Type B pancreatic cell (in vitro differentiated cells): ENCODE data around the gene DAPK2. TPM values are rescaled to one million over a fixed set of nuclear protein-coding genes. Genes with fewer than 3 reads are reported as not detected.

Source experiments
- DNase-seq: peaks from one replicate; pipeline ENCODE4 v3.0.0; 2021; ENCODE audit warnings: mixed read lengths; ENCODE audit not compliant: unreplicated experiment; ENCODE audit errors: extremely low spot score
- H3K27ac Mint-ChIP-seq: 2 replicates; pipeline ENCODE4 v1.8.0; 2021; ENCODE audit warnings: mild to moderate bottlenecking, mixed read lengths
- H3K27me3 Mint-ChIP-seq: 2 replicates; pipeline ENCODE4 v1.8.0; 2021; ENCODE audit warnings: mixed read lengths
- H3K36me3 Mint-ChIP-seq: 2 replicates; pipeline ENCODE4 v1.8.0; 2021; ENCODE audit warnings: mixed read lengths
- H3K4me1 Mint-ChIP-seq: one replicate; pipeline ENCODE4 v1.8.0; 2021; ENCODE audit warnings: mixed read lengths; ENCODE audit not compliant: unreplicated experiment
- H3K4me3 Mint-ChIP-seq: 2 replicates; pipeline ENCODE4 v1.8.0; 2021; ENCODE audit warnings: mild to moderate bottlenecking, mixed read lengths
- H3K9me3 Mint-ChIP-seq: 2 replicates; pipeline ENCODE4 v1.8.0; 2021; ENCODE audit warnings: mixed read lengths
- total RNA-seq: library from RNA; stranded (reverse); gene quantifications from 2 replicates; pipeline ENCODE4 v1.2.1, GENCODE V29; 2021; ENCODE audit warnings: low replicate concordance
- TF ChIP-seq, protein P1 (sequence below): fragments of 200-600 bp; sonication (generic); conservative IDR thresholded peaks from 2 replicates; pipeline ENCODE4 v1.5.0; 2021; ENCODE audit warnings: antibody characterized with exemption, mild to moderate bottlenecking

The DAPK2 gene
- total RNA-seq, 1 donor from 2014 or later: 5.0 TPM

DNA sequence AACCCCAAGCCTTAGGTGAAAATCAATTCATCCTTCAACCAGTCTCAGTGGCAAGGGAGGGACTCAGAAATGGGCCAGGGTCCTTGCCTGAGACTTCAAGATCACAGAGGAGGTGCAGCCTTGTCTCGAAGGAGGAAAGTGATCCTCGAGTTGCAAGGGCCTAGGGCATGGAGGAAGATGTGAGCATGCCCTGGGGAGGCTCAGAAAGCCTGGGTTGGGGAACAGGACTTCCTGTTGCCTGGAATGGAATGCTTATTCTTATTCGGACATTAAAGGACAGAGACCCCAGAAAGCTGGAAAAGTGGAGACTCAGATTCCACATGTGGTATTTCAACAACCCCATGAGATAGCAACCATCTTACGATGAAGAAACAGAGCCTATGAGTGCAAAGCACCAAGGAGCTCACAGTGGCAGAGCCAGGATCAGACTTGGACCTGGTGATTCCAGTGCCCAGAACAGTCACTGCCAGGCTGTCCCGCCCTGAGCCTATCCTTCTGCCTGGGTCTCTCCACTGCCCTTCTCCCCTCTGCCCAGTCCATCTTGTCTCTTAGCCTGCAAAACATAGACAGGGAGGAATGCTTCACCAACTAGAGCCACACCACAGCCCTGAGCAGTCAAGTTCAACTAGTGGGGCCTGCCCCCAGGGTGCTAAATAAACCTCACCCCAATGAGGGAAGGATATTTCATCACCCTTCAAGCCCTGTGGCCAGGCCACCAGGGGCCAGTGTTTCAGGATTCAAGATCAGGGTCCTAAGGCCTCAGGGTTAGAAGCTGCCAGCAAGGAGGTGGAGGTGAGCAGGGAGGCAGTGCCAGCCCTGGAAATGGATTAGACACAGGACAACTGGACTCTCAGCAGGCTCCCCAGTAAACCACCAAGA lies 21.9 kb downstream of the DAPK2 start:
- no peak overlapping the region for H3K27ac Mint-ChIP-seq

DNA sequence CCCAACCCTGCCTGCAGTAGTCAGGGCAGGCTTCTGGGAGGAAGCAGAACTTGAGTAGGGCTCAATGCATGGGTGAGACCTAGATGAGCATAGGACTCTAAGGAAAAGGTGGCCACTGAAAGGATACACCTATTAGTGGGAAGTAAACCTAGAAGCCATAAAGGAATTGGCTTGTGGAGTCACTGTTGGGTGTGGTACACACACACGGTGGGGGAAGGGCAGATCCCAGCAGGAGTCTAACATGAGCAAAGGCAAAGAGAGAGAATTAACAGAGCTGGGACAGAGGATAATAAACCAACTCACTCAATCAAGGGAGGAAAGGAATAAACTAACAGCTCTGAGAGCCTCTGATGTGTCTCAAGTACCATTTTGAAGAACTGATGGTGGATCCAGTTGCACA lies 23.1 kb downstream of the DAPK2 start:
- Mint-ChIP-seq H3K4me3 (no peak overlapping the region), H3K36me3 (no peaks in the 10 kb centered on the region)
- DNase-seq: no peak

More for the DNA sequence above, 21.9 kb downstream of the DAPK2 start:
- TF ChIP-seq, protein P1, sequence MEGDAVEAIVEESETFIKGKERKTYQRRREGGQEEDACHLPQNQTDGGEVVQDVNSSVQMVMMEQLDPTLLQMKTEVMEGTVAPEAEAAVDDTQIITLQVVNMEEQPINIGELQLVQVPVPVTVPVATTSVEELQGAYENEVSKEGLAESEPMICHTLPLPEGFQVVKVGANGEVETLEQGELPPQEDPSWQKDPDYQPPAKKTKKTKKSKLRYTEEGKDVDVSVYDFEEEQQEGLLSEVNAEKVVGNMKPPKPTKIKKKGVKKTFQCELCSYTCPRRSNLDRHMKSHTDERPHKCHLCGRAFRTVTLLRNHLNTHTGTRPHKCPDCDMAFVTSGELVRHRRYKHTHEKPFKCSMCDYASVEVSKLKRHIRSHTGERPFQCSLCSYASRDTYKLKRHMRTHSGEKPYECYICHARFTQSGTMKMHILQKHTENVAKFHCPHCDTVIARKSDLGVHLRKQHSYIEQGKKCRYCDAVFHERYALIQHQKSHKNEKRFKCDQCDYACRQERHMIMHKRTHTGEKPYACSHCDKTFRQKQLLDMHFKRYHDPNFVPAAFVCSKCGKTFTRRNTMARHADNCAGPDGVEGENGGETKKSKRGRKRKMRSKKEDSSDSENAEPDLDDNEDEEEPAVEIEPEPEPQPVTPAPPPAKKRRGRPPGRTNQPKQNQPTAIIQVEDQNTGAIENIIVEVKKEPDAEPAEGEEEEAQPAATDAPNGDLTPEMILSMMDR: no peak
- DNase-seq: no peak
- H3K9me3 Mint-ChIP-seq: no peaks in the 10 kb centered on the region
- H3K36me3 Mint-ChIP-seq: no peaks in the 10 kb centered on the region
- H3K4me1 Mint-ChIP-seq: peaks cover 9% of the 10 kb centered on the region
- no peak overlapping the region for H3K4me3 Mint-ChIP-seq
- H3K27me3 Mint-ChIP-seq: peaks cover 5% of the 10 kb centered on the region

DNA sequence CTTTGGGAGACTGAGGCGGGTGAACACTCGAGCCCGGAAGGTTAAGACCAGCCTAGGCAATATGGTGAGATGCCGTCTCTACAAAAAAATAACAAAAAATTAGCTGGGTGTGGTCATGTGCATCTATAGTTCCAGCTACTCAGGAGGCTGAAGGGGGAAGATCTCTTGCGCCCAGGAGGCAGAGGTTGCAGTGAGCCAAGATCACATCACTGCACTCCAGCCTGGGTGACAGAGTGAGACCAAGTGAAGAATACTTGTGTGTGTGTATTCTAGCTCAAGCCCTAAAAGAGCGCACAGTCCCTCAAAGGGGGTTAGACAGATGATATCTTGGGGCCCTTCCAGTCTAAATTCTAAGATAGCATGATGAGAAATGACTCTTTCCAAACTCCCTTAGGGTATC lies 23.7 kb downstream of the DAPK2 start:
- H3K27ac Mint-ChIP-seq: no peak overlapping the region
- TF ChIP-seq, protein P1: no peak
- peaks cover 5% of the 10 kb centered on the region for H3K27me3 Mint-ChIP-seq
- H3K4me1 Mint-ChIP-seq: peaks cover 1% of the 10 kb centered on the region
- DNase-seq: no peak
- no peaks in the 10 kb centered on the region for H3K9me3 Mint-ChIP-seq
- H3K4me3 Mint-ChIP-seq: no peak overlapping the region
- no peaks in the 10 kb centered on the region for H3K36me3 Mint-ChIP-seq

More for the DNA sequence above, 23.1 kb downstream of the DAPK2 start:
- H3K27me3 Mint-ChIP-seq: peaks cover 5% of the 10 kb centered on the region
- no peaks in the 10 kb centered on the region for H3K9me3 Mint-ChIP-seq
- peaks cover 4% of the 10 kb centered on the region for H3K4me1 Mint-ChIP-seq
- TF ChIP-seq, protein P1: no peak
- no peak overlapping the region for H3K27ac Mint-ChIP-seq

DNA sequence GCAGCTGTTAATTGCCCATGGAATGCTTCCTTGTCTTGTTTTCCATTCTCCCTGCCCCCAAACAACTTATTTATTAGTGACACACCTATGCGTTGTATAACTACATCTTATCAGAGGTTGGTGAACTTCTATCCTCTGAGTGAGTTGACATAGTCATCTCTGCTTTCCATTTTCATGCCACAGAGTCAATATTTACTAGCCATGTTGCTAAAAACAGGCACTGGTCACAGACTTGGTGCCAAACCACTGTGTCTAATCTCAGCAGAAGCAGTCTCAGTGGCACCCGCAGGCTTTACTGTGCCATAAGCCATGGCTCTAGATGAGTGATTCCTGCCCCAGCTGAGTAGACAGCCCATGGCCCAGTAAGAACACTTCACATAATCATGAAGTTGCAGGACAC lies 26.5 kb downstream of the DAPK2 start:
- H3K4me3 Mint-ChIP-seq: no peak overlapping the region
- H3K36me3 Mint-ChIP-seq: no peaks in the 10 kb centered on the region
- H3K9me3 Mint-ChIP-seq: no peaks in the 10 kb centered on the region
- DNase-seq: no peak
- peak overlapping the region; percentile 6 for H3K27ac Mint-ChIP-seq
- peaks cover 5% of the 10 kb centered on the region for H3K27me3 Mint-ChIP-seq
- TF ChIP-seq, protein P1: no peak
- no peaks in the 10 kb centered on the region for H3K4me1 Mint-ChIP-seq

DNA sequence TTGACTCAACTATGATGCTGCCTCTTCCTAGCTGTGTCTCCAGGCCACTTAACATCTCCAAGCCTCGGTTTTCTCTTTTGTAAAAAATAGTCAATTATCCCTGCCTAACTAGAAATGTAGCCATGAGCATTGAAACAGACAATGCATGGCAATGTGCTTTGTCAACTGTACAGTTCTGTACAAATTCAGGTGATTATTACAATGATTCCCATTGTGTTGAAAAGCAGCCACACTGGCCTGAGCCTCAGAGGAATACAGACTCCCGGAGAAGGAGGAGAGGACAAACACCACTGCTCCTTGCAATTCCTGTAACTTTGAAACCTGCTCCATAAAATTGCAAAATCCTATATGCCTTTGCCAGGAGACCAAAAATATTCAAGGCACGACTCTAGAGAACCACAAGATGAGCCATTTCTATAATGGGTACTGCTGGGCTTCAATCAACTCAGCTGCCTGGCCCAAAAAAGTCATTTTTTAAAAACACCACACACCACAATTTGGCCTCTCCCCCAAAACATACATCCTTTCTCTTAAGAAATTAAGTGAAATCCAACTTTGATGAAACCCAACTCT lies 28.6 kb downstream of the DAPK2 start:
- H3K4me1 Mint-ChIP-seq: peaks cover 8% of the 10 kb centered on the region
- H3K36me3 Mint-ChIP-seq: no peaks in the 10 kb centered on the region
- H3K9me3 Mint-ChIP-seq: no peaks in the 10 kb centered on the region
- no peak overlapping the region for H3K27ac Mint-ChIP-seq
- no peak for DNase-seq
- peaks cover 5% of the 10 kb centered on the region for H3K27me3 Mint-ChIP-seq
- no peak overlapping the region for H3K4me3 Mint-ChIP-seq
- TF ChIP-seq, protein P1: no peak
